Germinal center (tissue), 1 donor: ENCODE data around the gene OPRD1.
"Not testable (repeated sequence)": the region's sequence is repeated elsewhere in the genome, so short reads cannot be mapped to it uniquely, and the experiment has no call there.

Experiments
- DNase-seq: peaks from one replicate; pipeline ENCODE4 v3.0.0; 2012; ENCODE audit warnings: mixed read lengths, low spot score

Gene OPRD1

DNA sequence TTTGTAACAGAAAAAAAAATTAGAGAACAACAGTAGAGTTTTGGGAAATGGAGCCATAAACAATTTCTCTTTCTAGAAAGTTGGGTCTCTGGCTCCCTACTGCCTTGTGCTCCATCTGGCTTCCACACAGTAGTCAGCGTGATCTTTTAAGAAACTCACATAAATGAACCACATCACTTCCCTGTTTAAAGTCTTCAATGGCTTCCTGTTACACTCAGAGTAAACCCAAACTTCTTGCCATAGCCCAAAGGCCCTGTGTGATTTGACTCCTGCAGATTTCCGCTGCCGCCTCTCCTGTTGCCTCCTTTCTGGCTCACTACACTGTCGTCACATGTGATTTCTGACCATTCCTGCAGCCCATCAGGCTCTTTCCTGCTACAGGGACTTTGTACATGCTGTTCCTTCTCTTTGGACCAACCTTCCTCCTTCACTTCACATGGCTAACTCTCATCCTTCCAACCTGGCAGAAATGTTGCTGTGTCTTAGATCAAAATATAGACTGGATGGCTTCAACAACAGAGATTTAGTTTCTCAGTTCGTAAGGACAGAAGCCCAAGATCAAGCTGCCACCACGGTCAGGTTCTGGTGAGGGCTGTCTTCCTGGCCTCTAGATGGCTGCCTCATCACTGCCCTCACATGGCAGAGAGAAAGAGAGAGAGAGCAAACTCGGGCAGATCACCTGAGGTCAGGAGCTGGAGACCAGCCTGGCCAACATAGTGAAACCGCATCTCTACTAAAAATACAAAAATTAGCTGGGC, 34.0 kb downstream of the OPRD1 start:
- DNase-seq = no peak

GRCh38 chr1:28847207-28847606, 35.2 kb downstream of the OPRD1 start:
- not testable (repeated sequence) for DNase-seq

DNA sequence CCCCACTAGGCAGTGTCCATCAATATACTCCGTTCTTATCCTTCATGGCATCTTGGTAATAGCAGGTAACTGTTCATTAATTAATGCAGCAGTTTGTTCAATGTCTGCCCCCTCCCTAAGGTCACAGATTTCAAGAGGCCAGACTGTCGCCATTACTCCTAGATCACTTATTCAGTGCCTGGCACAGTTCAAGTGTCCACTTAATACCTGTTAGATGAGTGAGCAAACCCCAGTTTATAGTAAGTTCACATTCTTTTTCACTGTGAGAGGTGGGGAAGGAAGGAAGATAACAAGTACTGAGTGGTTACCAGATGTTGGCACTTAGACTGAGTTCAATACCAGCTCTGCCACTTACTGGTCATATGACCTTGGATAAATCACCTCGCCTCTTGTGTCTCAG, 36.4 kb downstream of the OPRD1 start:
- no peak for DNase-seq

DNA sequence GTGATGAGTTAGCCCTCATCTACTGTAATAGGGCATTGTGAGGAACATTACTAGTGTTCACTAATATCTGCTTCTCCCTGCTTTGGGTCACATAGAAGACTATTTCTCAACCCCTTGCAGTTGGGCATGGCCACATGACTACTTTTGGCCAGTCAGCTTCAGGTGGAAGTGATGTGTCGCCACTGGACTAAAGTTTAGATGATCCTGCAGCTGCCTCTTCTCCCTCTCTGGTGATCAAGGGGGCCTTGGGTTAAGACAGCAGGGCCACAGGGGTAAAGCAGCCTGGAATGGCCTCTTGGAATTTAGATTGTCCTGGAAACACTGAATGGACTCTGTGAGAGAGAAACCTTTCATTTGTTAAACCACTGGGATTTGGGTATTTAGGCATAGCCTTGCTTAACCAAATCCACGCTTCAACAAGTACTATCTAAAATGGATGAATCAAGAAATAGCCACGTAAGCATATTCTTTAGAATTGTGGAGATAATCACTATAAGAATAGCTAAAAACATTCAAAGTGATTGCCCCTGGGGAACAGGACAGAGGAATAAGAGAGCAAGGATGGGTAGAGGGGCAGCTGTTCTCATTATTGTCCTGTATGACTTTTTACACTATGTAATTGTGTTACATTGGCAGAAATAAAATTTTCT, 41.2 kb downstream of the OPRD1 start:
- DNase-seq = no peak

DNA sequence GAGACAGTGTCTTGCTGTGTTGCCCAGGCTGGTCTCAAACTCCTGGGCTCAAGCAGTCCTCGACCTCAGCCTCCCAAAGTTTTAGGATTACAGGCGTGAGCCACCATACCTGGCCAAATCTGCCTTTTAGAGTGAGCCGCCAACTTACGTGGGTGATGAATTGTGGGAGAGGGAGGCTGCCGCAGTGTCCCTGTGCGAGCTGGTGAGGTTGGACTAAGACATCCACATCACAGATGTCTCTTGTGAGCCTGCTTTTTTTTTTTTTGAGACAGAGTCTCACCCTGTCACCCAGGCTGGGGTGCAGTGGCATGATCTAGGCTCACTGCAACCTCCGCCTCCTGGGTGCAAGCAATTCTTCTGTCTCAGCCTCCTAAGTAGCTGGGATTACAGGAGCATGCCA, 42.4 kb downstream of the OPRD1 start:
- DNase-seq = not testable (repeated sequence)

- no peak for DNase-seq
Observed at GRCh38 chr1:28855046-28855445, 43.1 kb downstream of the OPRD1 start.

DNA sequence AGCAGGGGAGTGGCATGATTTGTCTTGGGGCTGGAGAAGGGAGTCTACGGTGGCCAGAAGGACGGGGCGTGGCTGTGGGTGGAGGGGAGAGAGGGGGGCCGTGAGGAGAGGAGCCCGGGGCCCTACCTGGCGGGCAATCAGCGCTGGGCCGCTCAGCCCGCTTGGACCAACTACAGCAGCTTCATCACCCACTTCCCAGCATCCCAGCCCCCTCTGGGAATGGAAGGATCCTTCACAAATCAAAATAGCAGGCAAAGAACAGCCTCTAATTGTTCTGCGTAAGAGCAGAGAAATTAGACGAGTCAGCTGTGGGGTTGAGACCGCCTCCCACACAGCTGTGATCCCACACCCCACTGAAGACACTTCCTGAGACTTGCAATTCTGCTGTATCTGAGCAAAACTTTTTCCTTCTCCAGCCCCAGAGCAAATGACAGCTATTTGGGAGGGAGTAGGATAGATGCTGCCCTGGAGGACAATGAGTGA, 43.5 kb downstream of the OPRD1 start:
- DNase-seq = no peak

GRCh38 chr1:28855969-28856368, 44.0 kb downstream of the OPRD1 start:
- no peak for DNase-seq

DNA sequence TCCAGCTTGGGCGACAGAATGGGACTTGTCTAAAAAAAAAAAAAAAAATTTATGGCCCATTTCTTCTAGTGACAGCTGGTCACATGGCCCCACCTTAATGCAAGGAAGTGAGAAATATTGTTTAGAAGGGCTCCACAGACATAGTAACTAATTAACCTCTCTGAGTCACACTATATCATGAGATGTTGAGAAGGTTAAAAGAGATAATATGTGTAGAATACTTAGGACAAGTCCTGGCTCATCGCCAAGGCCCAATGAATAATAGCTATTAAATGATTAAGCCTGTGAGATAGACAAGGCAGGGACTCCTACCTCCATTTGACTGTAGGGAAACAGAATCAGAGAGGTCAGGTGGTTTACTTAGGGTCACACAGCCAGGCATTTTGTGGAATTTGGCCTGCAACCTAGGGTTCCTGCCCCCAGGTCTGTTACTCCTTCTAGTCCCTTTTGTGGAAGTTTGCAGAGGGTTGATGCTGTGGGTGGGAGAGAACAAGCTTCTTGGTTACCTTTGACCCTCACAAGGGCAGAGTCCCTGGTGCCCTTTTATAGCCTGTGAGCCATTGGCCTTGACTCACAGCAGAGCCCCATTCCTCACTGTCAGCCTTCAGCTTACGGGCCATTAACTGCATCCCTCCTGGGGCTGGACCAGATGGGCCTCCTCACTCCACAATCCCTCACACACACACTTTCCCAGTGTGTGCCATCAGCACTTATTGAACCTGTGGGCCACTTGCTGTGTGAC, 48.5 kb downstream of the OPRD1 start:
- DNase-seq = no peak

DNA sequence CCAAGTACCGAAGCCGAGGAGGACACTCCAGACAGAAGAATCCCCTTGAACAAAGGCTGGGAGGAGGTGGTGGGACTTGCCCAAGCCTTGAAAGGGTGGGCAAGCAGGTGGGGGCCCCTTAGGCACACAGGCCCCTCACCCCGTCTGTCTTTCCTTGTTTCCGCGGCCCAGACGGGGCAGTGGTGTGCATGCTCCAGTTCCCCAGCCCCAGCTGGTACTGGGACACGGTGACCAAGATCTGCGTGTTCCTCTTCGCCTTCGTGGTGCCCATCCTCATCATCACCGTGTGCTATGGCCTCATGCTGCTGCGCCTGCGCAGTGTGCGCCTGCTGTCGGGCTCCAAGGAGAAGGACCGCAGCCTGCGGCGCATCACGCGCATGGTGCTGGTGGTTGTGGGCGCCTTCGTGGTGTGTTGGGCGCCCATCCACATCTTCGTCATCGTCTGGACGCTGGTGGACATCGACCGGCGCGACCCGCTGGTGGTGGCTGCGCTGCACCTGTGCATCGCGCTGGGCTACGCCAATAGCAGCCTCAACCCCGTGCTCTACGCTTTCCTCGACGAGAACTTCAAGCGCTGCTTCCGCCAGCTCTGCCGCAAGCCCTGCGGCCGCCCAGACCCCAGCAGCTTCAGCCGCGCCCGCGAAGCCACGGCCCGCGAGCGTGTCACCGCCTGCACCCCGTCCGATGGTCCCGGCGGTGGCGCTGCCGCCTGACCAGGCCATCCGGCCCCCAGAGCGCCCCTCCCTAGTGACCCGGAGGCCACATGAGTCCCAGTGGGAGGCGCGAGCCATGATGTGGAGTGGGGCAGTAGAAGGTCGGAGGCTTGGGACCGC, 50.8 kb downstream of the OPRD1 start:
- no peak for DNase-seq

DNA sequence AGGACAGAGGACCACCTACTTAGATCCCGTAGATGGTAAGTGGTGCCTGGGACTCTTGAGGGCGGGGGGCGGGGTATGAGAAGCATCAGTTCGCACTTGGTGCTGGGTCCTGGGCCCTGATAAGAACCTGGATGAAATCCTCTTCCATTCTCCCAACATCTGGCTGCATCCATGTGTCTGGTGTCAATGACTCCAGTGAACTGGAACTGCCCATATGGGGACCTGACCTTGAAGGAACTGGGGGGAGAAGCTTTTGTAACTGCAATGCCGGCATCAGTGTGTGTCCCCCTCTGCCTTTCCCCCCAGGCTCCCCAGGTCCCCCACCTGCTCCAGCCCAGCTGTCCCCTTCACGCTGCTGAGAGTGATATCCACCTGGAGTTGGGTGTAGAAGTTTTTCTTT, 52.7 kb downstream of the OPRD1 start:
- no peak for DNase-seq

- no peak for DNase-seq
Observed at GRCh38 chr1:28865997-28866650, 54.2 kb downstream of the OPRD1 start.

DNA sequence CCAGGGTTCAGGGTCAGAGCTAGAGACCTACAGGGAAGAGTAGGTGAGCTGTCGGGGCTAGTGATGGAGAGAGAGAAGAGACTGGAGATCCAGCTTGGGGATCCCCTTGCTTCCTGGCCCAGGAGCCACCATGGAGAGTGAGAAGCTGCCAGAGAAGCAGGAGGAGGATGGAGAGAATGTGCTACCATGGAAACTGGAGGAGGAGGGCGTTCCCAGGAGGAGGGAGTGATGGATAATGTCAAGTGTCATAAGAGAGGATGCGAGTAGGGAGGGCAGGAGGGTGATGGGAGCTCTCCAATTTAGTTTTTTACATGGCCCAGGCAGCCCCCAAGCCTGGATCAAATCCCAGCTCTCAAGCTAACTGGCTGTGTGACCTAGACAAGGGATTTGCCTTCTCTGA, 55.9 kb downstream of the OPRD1 start:
- no peak for DNase-seq

- DNase-seq = no peak
Observed at GRCh38 chr1:28869952-28870351, 58.0 kb downstream of the OPRD1 start.

DNA sequence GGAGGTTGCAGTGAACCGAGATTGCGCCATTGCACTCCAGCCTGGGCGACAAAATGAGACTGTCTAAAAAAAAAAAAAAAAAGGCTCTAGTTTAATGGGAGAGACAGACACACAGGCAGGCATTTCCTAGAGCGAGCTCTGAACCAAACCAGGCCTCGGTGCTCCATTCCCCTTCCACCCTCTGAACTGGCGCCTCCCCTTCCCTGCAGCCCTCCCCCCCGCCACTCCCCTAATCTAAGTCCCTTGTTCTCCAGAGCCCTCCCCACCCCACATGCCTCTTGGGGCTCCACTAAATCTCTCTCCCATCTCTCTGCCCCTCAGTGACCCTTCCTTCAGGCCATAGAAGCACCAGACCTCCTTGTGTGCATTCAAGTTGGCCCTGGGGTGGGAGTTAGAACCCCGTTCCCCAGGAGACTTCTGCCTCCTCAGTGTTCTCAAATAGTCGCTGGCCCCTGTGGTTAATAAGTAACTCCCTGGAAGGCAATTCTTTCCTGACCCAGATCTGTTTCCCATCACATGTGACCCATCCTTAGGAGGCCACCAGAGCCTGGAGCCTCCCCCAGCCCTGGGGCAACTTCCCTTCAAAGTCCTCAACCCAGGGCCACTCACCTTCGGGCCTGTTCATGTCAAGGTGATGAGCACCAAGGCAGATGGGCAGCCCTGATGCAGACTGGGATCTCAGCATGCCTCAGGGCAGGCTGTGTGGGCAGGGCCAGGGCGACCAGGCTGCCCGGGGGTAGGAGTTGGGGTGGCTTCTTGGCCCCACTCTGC, 59.8 kb downstream of the OPRD1 start:
- no peak for DNase-seq

DNA sequence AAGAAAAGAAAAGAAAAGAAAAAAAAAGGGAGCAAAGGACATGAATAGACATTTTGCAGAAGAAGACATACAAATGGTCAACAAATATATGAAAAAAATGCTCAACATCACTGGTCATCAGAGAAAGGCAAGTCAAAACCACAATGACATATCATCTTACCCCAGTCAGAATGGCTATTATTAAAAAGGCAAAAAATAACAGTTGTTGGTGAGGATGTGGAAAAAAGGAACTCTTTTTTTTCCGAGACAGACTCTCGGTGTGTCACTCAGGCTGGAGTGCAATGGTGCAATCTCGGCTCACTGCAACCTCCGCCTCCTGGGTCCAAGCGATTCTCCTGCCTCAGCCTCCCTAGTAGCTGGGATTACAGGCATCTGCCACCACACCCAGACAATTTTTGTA, 63.2 kb downstream of the OPRD1 start:
- not testable (repeated sequence) for DNase-seq

GRCh38 chr1:28877132-28877781, 65.3 kb downstream of the OPRD1 start:
- DNase-seq = peak; percentile 77

DNA sequence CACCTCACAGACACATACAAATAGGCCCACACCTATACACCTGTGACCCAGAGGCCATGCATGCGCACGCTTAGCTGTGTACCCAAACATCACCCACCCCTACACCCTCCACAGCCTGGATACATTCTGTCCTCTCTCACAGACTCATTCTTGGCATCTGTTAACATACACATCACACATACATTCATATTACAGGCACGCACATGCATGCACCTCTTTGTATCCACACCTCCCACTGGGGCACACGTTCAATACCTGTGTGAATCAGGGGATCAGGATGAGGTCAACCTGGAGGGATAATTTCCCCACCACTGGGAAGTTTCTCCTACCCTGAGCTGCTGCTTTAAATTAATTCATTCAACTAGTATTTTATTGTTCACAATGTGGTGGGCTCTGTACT, 66.8 kb downstream of the OPRD1 start:
- DNase-seq = no peak

- peak; percentile 73 for DNase-seq
Observed at GRCh38 chr1:28882009-28882628, 70.1 kb downstream of the OPRD1 start.

- no peak for DNase-seq
Observed at GRCh38 chr1:28883242-28883616, 71.3 kb downstream of the OPRD1 start.
